Upper lobe of left lung (tissue), 4 donors: ENCODE measurements around the gene BRI3.

Experiments used
- EP300 ChIP-seq, 4 donors: sonication (generic); formaldehyde crosslinking; IDR thresholded peaks; one replicate each; pipeline ENCODE4 v1.5.1; 2017; ENCODE audit warnings: antibody characterized with exemption in 4 of 4, control low read depth in 2 of 4
- POLR2A ChIP-seq, 4 donors: fragments of 450-650 bp; IDR thresholded peaks; one replicate each; pipeline ENCODE4 v1.5.1; 2016 to 2017; ENCODE audit warnings: antibody characterized with exemption in 4 of 4, mild to moderate bottlenecking in 2 of 4

DNA sequence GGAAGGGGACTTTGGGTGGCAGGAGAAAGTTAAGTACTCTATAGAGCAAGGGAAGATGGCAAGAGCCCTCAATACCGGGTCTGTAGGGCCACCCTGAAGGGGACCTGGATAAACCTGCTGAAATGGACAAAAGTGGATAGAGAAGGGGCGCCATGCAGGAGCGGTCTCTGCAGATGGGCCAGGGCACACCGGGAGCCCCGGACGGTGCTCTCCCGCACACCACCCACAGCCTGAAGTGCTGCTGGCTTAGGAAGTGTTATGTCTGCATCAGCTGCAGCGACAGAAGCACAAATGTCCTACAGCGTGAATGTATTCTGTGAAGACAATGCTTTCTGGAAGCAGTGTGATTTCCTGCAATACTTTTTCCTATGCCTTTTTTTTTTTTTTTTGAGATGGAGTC, 37.7 kb downstream of the BRI3 start:
- TF ChIP-seq POLR2A (IDR thresholded peaks at IDR 0.05): no peak
- TF ChIP-seq EP300 (IDR thresholded peaks at IDR 0.05): no peak
